Occipital lobe (tissue), 2 donors: ENCODE results near the gene KHDC1L. TPM values are rescaled to one million over a fixed set of nuclear protein-coding genes. Genes with fewer than 3 reads are reported as not detected.
"Not testable (repeated sequence)": the region's sequence is repeated elsewhere in the genome, so short reads cannot be mapped to it uniquely, and the experiment has no call there.

ENCODE experiments used
- DNase-seq: peaks from one replicate; lab custom pipeline; 2025; lab: John Stamatoyannopoulos, UW
- total RNA-seq: library from RNA; depleted of rRNA; stranded (reverse); fragments of >200 nt; gene quantifications from one replicate; pipeline ENCODE4 v1.2.3, GENCODE V29; 2014

KHDC1L gene, protein sequence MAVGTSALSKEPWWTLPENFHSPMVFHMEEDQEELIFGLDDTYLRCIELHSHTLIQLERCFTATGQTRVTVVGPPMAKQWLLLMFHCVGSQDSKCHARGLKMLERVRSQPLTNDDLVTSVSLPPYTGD
- 0.78 TPM for total RNA-seq

DNA sequence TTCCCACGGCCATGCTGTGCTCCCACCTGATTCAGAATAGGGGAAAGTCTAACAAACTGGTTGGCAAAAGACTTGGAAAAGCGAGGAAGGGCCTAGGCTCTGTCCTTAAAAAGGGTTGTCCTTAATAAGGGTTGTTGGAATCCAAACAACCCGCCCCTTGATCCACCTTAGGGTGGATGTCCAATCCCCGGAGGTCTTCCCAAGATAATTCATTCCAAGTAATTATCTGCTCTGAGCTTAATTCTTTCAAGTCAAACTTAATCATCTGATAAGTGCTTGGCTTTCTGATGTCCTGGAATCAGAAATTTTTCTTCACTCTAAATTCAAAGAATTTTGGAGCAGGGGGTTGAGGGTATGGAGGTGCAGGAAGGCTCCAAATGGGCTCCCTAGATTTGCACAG lies at the start of gene KHDC1L:
TSS of gene KHDC1L (minus strand) at position 101 of the 400 bp plus-strand sequence. CDS start at position 13, 88 bp downstream.
- DNase-seq = no peak

DNA sequence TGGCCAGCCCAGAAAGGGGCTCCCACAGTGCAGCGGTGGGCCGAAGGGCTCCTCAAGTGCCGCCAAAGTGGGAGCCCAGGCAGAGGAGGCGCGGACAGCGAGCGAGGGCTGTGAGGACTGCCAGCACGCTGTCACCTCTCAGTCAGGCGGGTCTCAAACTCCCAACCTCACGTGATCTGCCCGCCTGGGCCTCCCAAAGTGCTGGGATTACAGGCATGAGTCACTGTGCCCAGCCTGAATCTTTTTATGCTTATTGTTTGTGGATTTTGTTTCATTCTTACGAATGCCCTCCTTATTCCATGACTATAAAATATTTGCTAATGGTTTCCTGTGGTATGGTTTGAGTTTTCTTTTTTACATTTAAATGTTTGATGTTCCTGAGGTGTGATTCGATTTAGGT lies 44.0 kb upstream of the KHDC1L start:
- DNase-seq = not testable (repeated sequence)

GRCh38 chr6:73268896-73269295 lies 43.6 kb upstream of the KHDC1L start:
- DNase-seq = not testable (repeated sequence)

- no peak for DNase-seq
Observed at GRCh38 chr6:73264446-73264845, 39.1 kb upstream of the KHDC1L start.

- no peak for DNase-seq
Observed at GRCh38 chr6:73263570-73263909, 38.2 kb upstream of the KHDC1L start.

GRCh38 chr6:73262671-73263569 lies 37.6 kb upstream of the KHDC1L start, which contains the start of gene KHDC1:
Gene KHDC1 (minus strand): TSS chr6:73263196. CDS start chr6:73242517, 20,679 bp downstream.
- peak; percentile 32 for DNase-seq

DNA sequence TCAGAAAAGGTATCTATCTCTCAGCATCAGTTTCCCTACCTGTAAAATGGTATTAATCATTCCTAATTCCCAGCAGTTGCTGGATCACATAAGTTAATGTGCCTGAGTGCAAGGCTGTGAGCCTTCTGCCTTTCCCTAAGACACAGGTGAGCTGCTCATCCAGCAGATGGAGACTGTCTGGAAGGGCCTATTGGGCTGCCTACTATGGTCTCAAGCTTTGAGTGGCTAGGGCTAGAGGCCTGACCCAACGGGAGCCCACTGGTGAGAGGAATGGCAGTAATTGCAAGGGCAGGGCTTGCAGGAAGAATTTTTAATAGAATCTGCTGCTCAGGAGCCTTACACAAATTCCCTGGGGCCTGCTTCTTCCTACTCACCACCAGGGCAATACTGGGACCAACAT lies 33.4 kb upstream of the KHDC1L start:
- DNase-seq = no peak

GRCh38 chr6:73254323-73254722 lies 29.0 kb upstream of the KHDC1L start:
- not testable (repeated sequence) for DNase-seq

GRCh38 chr6:73252703-73253102 lies 27.4 kb upstream of the KHDC1L start:
- no peak for DNase-seq

DNA sequence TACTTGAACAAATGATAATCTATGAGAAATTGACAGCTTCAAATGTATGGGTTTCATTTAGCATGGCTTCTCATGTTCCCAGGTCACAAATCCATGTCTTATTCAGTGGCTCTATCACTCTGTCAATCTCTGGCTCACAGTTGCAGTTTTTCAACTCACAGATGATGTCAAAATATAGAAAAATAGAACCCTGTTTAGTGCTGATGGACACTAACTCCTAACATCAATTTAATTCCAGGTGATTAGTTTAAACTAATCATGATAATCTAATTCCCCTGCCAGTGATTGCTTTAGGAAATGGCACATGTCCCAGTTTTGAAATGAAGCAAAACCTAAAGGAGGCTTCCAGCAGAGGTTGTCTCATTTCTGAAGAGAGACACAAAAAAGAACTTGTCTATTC lies 24.7 kb upstream of the KHDC1L start:
- DNase-seq = no peak

DNA sequence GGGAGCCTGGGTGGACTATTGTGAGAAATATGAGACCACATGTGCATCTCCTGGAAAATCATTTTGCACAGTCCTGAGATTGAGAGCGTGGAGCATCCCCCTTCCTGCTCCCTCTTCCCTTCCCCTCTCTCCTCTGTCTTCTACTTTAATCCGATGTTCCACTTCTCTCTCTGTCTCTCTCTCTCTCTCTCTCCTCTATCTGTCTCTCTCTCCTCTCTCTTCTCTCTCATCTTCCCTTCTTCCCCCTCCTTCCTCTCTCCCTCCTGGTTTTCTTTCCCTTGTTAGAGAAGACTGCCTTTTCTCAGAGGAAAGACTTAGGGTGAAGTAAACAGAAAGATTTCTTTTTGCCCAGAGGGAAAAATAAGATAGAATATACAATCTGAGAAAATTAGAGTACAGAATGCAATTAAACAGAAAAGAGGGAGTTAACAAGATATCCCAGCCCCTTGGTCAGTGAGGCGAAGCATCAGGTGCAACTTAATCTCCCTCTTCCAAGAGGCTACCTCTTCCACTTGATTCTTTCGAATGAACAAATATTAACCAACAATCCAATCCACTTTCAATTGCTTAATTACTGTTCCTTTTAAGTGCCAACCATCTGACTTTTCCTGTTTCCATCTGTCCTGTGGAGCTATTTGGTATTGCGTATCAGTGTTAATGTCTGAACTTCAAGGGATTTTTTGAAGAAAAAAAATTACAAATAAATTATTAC lies 23.1 kb upstream of the KHDC1L start:
- DNase-seq = no peak

- DNase-seq = no peak
Observed at GRCh38 chr6:73242001-73242400, 16.7 kb upstream of the KHDC1L start.

GRCh38 chr6:73240730-73241129 lies 15.4 kb upstream of the KHDC1L start:
- DNase-seq = no peak

- DNase-seq = no peak
Observed at GRCh38 chr6:73236144-73236750, 11.0 kb upstream of the KHDC1L start.

DNA sequence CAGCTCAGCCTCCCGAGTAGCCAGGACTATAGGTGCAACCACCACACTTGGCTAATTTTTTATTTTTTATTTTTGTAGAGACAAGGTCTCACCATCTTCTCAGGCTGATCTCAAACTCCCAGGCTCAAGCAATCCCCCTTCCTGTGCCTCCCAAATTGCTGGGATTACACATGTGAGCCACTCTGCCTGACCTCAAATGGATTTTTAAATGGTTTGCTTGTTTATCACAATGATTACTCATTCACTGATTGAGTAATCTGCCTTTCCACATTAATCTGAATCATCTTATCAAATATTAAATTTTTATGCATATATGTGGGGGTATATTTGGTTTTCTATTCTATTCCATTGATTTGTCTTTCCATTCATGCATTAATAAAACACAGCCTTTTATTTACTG lies 9.4 kb upstream of the KHDC1L start:
- DNase-seq = no peak

- not testable (repeated sequence) for DNase-seq
Observed at GRCh38 chr6:73233971-73234370, 8.7 kb upstream of the KHDC1L start.

GRCh38 chr6:73233048-73233447 lies 7.8 kb upstream of the KHDC1L start:
- no peak for DNase-seq

GRCh38 chr6:73231986-73232391 lies 6.7 kb upstream of the KHDC1L start:
- no peak for DNase-seq

- DNase-seq = no peak
Observed at GRCh38 chr6:73227606-73228255, 2.4 kb upstream of the KHDC1L start.

- no peak for DNase-seq
Observed at GRCh38 chr6:73216859-73217258, 8.4 kb downstream of the KHDC1L start.

DNA sequence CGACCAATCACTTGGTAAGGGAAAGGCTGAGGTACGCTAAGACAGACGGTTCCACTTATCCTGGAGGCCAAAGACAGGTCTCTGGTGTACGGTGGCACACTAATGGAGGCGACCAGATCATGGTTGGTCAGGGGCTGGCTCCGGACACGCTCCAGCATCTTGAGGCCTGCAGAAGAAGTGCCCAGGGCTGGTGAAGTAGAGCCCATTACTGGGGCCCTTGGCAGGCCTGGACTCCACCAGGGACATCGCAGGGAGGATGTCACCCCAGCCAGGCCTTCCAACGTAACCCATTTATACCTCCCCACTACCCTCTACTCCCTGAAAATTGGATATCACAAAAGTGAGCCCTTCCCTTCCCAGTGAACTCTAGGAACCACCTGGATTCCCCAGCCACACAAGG lies 16.2 kb downstream of the KHDC1L start:
- DNase-seq = no peak
